GM23248 (cell line): ENCODE data around the gene MTRF1L. TPM values are rescaled to one million over a fixed set of nuclear protein-coding genes. Genes with fewer than 3 reads are reported as not detected.
"Not testable (repeated sequence)": the region's sequence is repeated elsewhere in the genome, so short reads cannot be mapped to it uniquely, and the experiment has no call there.

ENCODE experiments used
- DNase-seq: peaks from one replicate; pipeline ENCODE4 v3.0.0-alpha.2; 2015
- H2AFZ ChIP-seq: fragments of 200-600 bp; sonication (generic); 2 replicates; pipeline ENCODE4 v1.6.1; 2016; ENCODE audit warnings: antibody characterized with exemption
- H3F3A ChIP-seq: fragments of 200-600 bp; sonication (generic); 2 replicates; pipeline ENCODE4 v1.6.1; 2016; ENCODE audit warnings: mild to moderate bottlenecking, antibody characterized with exemption, mixed run types; ENCODE audit not compliant: insufficient read depth
- H3K27ac ChIP-seq: fragments of 200-600 bp; sonication (generic); 2 replicates; pipeline ENCODE4 v1.5.1; 2016; ENCODE audit warnings: mild to moderate bottlenecking
- H3K27me3 ChIP-seq: fragments of 200-600 bp; sonication (generic); replicated peaks from 2 replicates; pipeline ENCODE4 v1.6.1; 2016; ENCODE audit warnings: mild to moderate bottlenecking; ENCODE audit not compliant: insufficient read depth
- H3K36me3 ChIP-seq: fragments of 200-600 bp; sonication (generic); 2 replicates; pipeline ENCODE4 v1.6.1; 2016; ENCODE audit warnings: low read depth, mild to moderate bottlenecking
- H3K4me1 ChIP-seq: fragments of 200-600 bp; sonication (generic); 2 replicates; pipeline ENCODE4 v1.6.1; 2016; ENCODE audit warnings: mild to moderate bottlenecking; ENCODE audit not compliant: insufficient read depth
- H3K4me2 ChIP-seq: fragments of 200-600 bp; sonication (generic); one replicate; pipeline ENCODE4 v1.6.1; 2016; ENCODE audit warnings: mild to moderate bottlenecking; ENCODE audit not compliant: unreplicated experiment
- H3K4me3 ChIP-seq: fragments of 200-600 bp; sonication (generic); 2 replicates; pipeline ENCODE4 v1.5.1; 2016; ENCODE audit warnings: mild to moderate bottlenecking
- H3K79me2 ChIP-seq: fragments of 200-600 bp; sonication (generic); 2 replicates; pipeline ENCODE4 v1.6.1; 2016; ENCODE audit warnings: mild to moderate bottlenecking; ENCODE audit not compliant: insufficient read depth
- H3K9ac ChIP-seq: fragments of 200-600 bp; sonication (generic); 2 replicates; pipeline ENCODE4 v1.6.1; 2016; ENCODE audit warnings: mild to moderate bottlenecking
- H3K9me2 ChIP-seq: fragments of 200-600 bp; sonication (generic); 2 replicates; pipeline ENCODE4 v1.6.1; 2016; ENCODE audit warnings: mixed run types, mild to moderate bottlenecking, moderate library complexity; ENCODE audit not compliant: insufficient read depth
- H3K9me3 ChIP-seq: fragments of 200-600 bp; sonication (generic); one replicate; pipeline ENCODE4 v1.6.1; 2017; ENCODE audit warnings: low read depth
- H4K20me1 ChIP-seq: fragments of 200-600 bp; sonication (generic); 2 replicates; pipeline ENCODE4 v1.6.0; 2016; ENCODE audit not compliant: insufficient read depth
- EZH2 ChIP-seq: fragments of 200-600 bp; sonication (generic); IDR thresholded peaks from 2 replicates; pipeline ENCODE4 v1.6.1; 2018; ENCODE audit warnings: antibody characterized with exemption, mild to moderate bottlenecking; ENCODE audit not compliant: insufficient read depth, poor library complexity, severe bottlenecking
- EZH2phosphoT487 ChIP-seq: fragments of 200-600 bp; sonication (generic); IDR thresholded peaks from 2 replicates; pipeline ENCODE4 v1.6.1; 2018; ENCODE audit warnings: antibody characterized with exemption, moderate library complexity, mild to moderate bottlenecking, low read depth; ENCODE audit not compliant: insufficient read depth
- WGBS, 2 experiments: methylation state at CpG; one replicate each; pipeline ENCODE4 v1.1.6; 2015 to 2017; ENCODE audit warnings: low lambda C conversion rate in 2 of 2, low coverage in 1 of 2; ENCODE audit errors: missing lambda C conversion rate in 2 of 2; 5-methylcytosine and 5-hydroxymethylcytosine counted together
- in situ Hi-C: fragments of 300-500 bp; cut with MboI; formaldehyde crosslinking; loops from 2 replicates; pipeline ENCODE4 v1.15.0; 2020
- polyA plus RNA-seq: library from polyadenylated mRNA; unstranded; fragments of >200 nt; fragmentation: Nextera tagmentation; extraction: Ambion mirVana; gene quantifications from 2 replicates; pipeline ENCODE4 v1.2.1, GENCODE V29; 2016
- total RNA-seq: library from RNA; depleted of rRNA; stranded (reverse); fragments of >200 nt; shearing (Covaris generic); gene quantifications from 2 replicates; pipeline ENCODE4 v1.2.3, GENCODE V29; 2014

MTRF1L gene
- total and polyA plus RNA-seq, 2 experiments from 2014 or later = 16.3 to 21.9 TPM

- in situ Hi-C loops = no loop called here
- Histone ChIP-seq H3K4me1 (peaks cover 21% of the 10 kb centered on the region), H3K9me2 (no peaks in the 10 kb centered on the region), H2AFZ (peak overlapping the region; percentile 94), H3K36me3 (peaks cover 5% of the 10 kb centered on the region; the same call in 1 of the 2 replicates), H3K4me3 (peak overlapping the region; percentile 91), H3F3A (0 out of 2 replicates have a peak, but pooled peaks cover 6% of the 10 kb centered on the region), H4K20me1 (no peaks in the 10 kb centered on the region), H3K9ac (peak overlapping the region; percentile 88), H3K9me3 (no peaks in the 10 kb centered on the region), H3K27ac (peak overlapping the region; percentile 79), H3K79me2 (peaks cover 60% of the 10 kb centered on the region), H3K27me3 (no peaks in the 10 kb centered on the region), H3K4me2 (peak overlapping the region; percentile 88)
- peak; percentile 46 for DNase-seq
- 1 to 2% methylated on average over 6 of the region's 6 CpGs for WGBS, 2 experiments
- no peak for TF ChIP-seq EZH2phosphoT487
- TF ChIP-seq EZH2 = no peak
Observed at GRCh38 chr6:153003366-153003690, 819 bp upstream of the MTRF1L start.

DNA sequence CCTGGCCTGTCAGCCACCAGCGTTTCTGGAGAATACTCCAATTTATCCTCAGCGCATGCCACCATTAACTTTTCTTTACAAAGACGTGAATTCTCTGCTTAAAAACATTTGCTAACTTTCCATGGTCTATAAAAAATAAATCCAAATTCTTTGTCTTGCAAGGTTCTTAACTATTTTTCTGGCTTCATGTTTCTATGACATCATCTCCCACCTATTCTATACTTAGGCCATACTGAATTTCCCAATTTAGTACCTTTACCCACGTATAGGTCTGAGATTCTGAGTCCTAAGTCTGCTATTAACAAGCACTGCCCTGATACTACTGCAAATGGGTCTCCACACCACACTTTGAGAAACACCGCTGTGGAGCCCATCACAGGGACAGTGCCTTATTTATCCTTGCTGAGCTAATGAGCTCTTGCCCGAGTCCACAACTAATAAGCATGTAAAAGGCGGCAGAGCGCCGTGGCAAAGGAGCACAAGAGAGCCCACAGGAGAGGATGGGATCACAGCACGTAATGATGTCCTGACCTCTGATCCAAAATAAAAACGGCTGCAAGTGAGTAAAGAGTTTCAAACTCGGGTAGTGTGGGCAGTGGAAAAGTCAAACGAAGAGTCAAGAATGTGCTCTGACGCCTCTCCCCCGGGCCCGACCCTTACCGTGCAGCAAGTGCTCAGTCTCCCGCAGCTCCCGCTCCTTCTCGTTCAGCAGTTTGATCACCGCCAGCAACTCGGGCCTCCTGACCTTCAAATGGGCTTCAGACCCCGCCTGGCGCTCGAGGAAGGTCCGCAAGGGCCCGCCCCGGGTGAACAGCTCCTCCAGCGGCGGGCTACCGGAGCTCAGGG is 519 bp downstream of the MTRF1L start:
- peaks cover 21% of the 10 kb centered on the region for H3K4me1 ChIP-seq
- peak overlapping the region; percentile 91 for H3K4me3 ChIP-seq
- H3K79me2 ChIP-seq = peaks cover 74% of the 10 kb centered on the region
- H3K4me2 ChIP-seq = peak overlapping the region; percentile 83
- peak; percentile 50 for DNase-seq
- peak overlapping the region; percentile 94 for H2AFZ ChIP-seq
- 3 to 4% methylated on average over 24 to 31 of the region's 31 CpGs for WGBS, 2 experiments
- no peaks in the 10 kb centered on the region for H4K20me1 ChIP-seq
- peak overlapping the region; percentile 79 for H3K27ac ChIP-seq
- peaks cover 15% of the 10 kb centered on the region for H3K36me3 ChIP-seq
- H3F3A ChIP-seq = 0 out of 2 replicates have a peak, but pooled peaks cover 6% of the 10 kb centered on the region
- H3K27me3 ChIP-seq = no peaks in the 10 kb centered on the region
- no peak for TF ChIP-seq EZH2phosphoT487
- TF ChIP-seq EZH2 = no peak
- H3K9ac ChIP-seq = peak overlapping the region; percentile 88
- no peaks in the 10 kb centered on the region for H3K9me3 ChIP-seq
- H3K9me2 ChIP-seq = no peaks in the 10 kb centered on the region
- in situ Hi-C loops = no loop called here

DNA sequence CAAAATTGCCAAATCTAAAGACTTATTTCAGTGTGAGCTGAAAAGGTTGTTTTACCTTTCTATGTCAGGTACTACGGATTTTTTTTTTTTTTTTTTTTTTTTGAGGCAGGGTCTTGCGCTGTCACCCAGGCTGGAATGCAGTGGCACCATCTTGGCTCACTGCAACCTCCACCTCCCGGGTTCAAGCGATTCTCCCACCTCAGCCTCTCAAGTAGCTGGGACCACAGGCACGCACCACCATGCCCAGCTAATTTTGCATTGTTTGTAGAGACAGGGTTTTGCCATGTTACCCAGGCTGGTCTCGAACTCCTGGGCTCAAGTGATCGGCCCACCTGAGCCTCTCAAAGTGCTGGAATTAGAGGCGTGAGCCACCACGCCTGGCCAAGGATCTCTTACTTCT is 1.7 kb downstream of the MTRF1L start:
- H3K4me1 ChIP-seq = peaks cover 21% of the 10 kb centered on the region
- H3K4me3 ChIP-seq = peak overlapping the region; percentile 91
- peak overlapping the region; percentile 88 for H3K9ac ChIP-seq
- H3K36me3 ChIP-seq = peaks cover 20% of the 10 kb centered on the region
- H3K9me3 ChIP-seq, H3K27me3 ChIP-seq, in situ Hi-C loops, H4K20me1 ChIP-seq, H3K27ac ChIP-seq, H2AFZ ChIP-seq, DNase-seq, H3K9me2 ChIP-seq, H3F3A ChIP-seq: not testable (repeated sequence)
- peaks cover 86% of the 10 kb centered on the region for H3K79me2 ChIP-seq
- peak overlapping the region; percentile 83 for H3K4me2 ChIP-seq
- 82% methylated on average over 9 of the region's 9 CpGs for WGBS, 2 experiments

DNA sequence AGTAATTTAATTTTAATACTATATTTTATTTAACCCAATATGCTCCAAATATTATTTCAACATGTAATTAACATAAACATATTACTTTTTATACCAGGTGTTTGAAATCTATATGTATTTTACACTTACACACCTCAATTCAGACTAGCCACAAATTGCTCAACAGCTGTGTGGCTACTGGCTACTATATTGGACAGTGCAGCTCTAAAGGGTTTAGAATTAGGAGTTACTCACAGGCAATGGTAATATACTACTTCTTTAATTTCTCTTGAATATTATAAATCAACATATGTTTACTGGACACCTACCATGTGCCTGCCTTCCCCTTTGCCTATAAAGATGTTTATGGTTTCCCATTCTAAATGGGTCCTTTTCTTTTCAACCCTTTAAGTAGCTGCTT is 2.3 kb downstream of the MTRF1L start:
- Histone ChIP-seq H3K4me2 (peak overlapping the region; percentile 83), H4K20me1 (no peaks in the 10 kb centered on the region), H3K4me1 (peaks cover 21% of the 10 kb centered on the region), H3K36me3 (peaks cover 20% of the 10 kb centered on the region), H3K9me3 (no peaks in the 10 kb centered on the region), H3K4me3 (peak overlapping the region; percentile 91; the same call in 1 of the 2 replicates), H2AFZ (no peak overlapping the region), H3F3A (0 out of 2 replicates have a peak, but pooled peaks cover 6% of the 10 kb centered on the region), H3K9me2 (no peaks in the 10 kb centered on the region), H3K79me2 (peaks cover 91% of the 10 kb centered on the region), H3K9ac (no peak overlapping the region), H3K27ac (no peak overlapping the region), H3K27me3 (no peaks in the 10 kb centered on the region)
- TF ChIP-seq EZH2phosphoT487 (no peak), EZH2 (no peak)
- in situ Hi-C loops = no loop called here
- no peak for DNase-seq

- H4K20me1 ChIP-seq, H2AFZ ChIP-seq, H3K27me3 ChIP-seq, in situ Hi-C loops, H3K9me2 ChIP-seq, H3K9me3 ChIP-seq, DNase-seq, H3K27ac ChIP-seq, H3F3A ChIP-seq, H3K4me3 ChIP-seq, H3K9ac ChIP-seq, H3K4me2 ChIP-seq: not testable (repeated sequence)
- Histone ChIP-seq H3K36me3 (peaks cover 20% of the 10 kb centered on the region), H3K79me2 (peaks cover 93% of the 10 kb centered on the region), H3K4me1 (peaks cover 21% of the 10 kb centered on the region)
- WGBS, 2 experiments = 71% methylated on average over 2 of the region's 2 CpGs
Observed at GRCh38 chr6:152999538-152999937, 3.0 kb downstream of the MTRF1L start.
